Measurements from ENCODE around the gene LGALS13.

The LGALS13 gene

DNA sequence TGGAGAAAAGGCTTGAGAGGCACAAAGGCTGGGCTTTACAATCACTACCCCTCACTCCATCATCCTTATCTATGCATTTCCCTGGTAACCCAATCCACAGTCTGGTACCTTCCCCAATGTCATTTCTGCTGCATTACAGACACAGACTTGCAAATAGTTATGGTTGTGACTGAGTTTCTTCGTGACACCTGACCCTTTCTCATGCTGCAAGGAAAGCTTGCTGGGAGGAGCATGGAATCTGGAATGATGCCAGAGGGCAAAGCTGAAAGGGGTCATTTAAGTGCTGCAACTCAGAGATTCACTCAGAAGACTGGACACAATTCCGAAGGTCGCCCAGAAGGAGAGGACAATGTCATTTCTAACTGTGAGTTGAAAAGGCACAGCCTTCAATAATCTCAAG lies 53.3 kb downstream of the LGALS13 start, which contains the start of gene LGALS16:
Gene LGALS16, plus strand, starts transcription at position 301 of the 400 bp plus-strand sequence. Its CDS starts 49 bp downstream, at position 350.
- H3K9me3 Mint-ChIP-seq: no peaks in the 10 kb centered on the region
- ATAC-seq (no peak), DNase-seq (no peak)
- no peaks in the 10 kb centered on the region for H3K4me1 Mint-ChIP-seq
- peaks cover 54% of the 10 kb centered on the region for H3K27me3 Mint-ChIP-seq
- no peak within 1 kb of the TSS for H3K27ac Mint-ChIP-seq
- H3K4me3 Mint-ChIP-seq: no peak within 1 kb of the TSS

All from stimulated activated naive CD8-positive, alpha-beta T cell treated with anti-CD3 and anti-CD28 coated beads, Interleukin-15, amount 100 ng/mL, for 72 hours (primary cell).